Right renal cortex interstitium (tissue), 3 donors: ENCODE data around the gene CTAGE1. TPM values are rescaled to one million over a fixed set of nuclear protein-coding genes. Genes with fewer than 3 reads are reported as not detected.
"Not testable (repeated sequence)": the region's sequence is repeated elsewhere in the genome, so short reads cannot be mapped to it uniquely, and the experiment has no call there.

Source experiments
- DNase-seq, 3 donors: peaks; one replicate each; pipeline ENCODE4 v3.0.0-alpha.2; 2013; ENCODE audit warnings: low read depth in 3 of 3, low spot score in 2 of 3
- polyA plus RNA-seq, 3 donors: library from polyadenylated mRNA; unstranded; fragments of 120-200 nt; gene quantifications; one replicate each; pipeline ENCODE4 v1.2.1, GENCODE V29; 2013; ENCODE audit not compliant: insufficient read length in 3 of 3

Gene CTAGE1, protein sequence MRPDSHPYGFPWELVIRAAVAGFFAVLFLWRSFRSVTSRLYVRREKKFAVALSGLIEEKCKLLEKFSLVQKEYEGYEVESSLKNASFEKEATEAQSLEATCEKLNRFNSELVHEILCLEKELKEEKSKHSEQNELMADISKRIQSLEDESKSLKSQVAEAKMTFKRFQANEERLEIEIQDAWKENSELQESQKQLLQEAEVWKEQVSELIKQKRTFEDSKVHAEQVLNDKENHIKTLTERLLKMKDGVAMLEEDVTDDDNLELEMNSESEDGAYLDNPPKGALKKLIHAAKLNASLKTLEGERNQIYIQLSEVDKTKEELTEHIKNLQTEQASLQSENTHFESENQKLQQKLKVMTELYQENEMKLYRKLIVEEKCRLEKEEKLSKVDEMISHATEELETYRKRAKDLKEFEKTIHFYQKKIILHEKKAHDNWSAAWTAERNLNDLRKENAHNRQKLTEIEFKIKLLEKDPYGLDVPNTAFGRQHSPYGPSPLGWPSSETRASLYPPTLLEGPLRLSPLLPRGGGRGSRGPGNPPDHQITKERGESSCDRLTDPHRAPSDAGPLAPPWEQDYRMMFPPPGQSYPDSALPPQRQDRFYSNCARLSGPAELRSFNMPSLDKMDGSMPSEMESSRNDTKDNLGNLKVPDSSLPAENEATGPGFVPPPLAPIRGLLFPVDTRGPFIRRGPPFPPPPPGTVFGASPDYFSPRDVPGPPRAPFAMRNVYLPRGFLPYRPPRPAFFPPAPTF
- not detected for polyA plus RNA-seq

DNA sequence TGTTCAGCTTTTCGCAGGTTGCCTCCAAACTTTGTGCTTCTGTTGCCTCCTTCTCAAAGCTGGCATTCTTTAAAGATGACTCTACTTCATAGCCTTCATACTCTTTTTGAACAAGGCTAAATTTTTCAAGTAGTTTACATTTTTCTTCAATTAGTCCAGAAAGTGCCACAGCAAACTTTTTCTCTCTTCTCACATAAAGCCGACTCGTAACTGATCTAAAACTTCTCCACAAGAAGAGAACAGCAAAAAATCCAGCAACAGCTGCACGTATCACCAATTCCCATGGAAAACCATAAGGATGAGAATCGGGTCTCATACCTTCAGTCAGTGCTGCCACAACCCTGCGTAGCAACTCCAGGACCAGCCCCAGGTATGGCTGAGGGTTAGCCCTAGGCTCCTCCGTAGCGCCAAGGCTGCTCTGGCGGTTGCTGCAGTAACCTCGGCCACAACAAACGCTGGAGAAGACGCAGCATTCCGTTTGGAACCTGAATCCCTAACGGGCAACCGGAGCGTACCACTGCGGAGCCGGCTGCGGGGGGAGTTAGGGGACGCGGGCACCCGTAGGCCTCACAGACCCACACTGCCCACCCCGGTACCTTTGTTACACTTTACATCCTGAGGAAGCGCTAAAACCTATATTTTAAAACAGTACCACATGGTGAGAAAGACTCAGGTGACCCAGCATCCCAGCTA is at the start of gene CTAGE1:
CTAGE1 (minus strand) TSS at position 420 of the 693 bp plus-strand sequence; CDS start at position 316, 104 bp downstream.
- DNase-seq = no peak

DNA sequence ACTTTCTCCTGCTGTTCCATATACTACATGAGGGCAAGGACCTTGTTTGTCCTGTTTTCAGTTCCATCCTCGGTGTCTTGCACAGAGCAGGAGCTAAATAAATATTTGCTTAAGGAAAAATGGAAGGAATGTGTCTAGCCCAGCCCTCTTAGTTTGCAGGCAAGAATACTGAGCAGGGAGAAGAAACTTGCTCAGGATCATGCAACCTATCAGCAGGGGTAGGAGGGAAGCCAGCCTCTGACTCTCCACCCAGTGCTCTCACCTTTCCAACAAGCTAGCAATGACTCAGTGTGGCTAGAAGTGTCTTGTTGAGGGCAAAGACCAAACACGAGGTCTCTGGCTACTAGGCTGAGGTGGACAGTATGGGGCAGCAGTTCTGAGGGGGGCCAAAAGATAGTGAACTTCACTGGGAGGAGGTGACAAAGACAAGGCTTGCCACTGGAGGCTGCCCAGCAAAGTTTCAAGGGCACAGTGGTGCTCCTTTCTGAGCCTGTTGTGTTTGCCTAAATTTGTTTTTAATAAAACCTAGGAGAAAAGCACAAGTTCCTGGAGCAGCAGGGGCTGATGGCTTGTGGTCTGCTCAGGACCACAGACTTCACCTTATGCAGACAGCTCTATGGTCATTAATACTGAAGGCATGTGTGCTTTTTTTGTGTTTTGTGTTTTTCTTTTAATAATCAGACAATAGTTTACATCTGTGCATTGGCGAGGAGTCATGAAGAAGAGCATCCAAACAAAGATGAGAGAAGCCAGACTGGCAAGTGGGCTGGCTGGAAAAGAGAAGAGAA is 49.1 kb upstream of the CTAGE1 start:
- DNase-seq = no peak

- no peak for DNase-seq
These were observed 48.2 kb upstream of the CTAGE1 start for GRCh38 chr18:22465859-22466457.

DNA sequence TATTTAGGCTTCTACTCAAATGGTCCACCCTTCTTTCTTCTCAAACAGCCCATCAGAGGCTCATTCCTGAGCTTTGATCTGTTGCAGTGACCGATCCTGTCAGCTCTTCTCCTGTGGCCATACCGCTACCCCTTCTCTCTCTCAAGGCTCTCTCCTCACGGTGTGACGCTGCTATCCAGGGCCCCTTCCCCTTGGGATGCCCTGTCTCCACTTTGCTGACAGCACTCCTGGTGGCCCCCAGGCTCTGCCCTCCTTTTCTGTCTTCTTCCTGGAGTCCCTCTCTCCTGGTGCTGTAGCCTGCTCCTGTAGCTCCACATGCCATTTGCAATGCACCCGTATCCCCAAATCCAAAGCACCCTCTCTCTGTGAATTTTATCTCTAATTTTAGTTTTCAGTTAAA is 45.4 kb upstream of the CTAGE1 start:
- no peak for DNase-seq

DNA sequence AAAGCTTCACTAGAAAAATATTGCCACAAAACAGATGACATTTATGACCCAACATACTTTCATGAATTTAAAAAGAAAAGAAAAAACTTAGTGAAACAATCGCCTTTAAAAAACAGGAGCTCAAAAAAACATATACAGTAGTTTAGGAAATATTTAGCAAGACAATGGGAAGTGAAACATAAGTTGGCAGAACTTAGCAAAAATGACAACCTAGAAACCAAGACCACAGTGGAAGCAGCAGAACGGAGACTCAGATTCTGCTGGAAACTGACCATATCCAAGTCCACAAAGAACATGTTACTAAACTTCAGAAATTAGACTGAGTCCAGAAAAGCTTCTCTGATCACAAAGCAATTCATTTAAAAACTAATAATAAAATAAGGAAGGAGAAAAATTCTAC is 41.8 kb upstream of the CTAGE1 start:
- no peak for DNase-seq

DNA sequence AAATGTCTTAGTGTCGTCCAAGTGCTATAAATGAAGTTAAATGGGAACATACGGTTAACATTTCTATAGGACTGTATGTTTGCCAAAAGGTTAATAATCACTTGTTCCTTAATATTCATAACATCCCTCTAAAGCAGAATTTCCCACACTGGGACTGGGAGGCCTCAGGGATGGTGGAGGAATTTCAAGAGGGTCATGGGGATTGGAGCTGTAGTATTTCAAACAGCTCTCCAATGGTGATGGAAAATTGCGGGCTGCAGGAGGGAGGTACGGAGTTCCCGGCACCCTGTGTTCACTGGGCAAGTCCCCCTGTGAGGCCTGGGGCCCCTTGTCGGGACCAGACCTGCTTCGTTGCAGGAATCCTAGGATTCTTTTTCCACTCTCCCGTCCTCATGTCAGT is 39.8 kb upstream of the CTAGE1 start:
- no peak for DNase-seq

GRCh38 chr18:22456547-22456946 is 38.8 kb upstream of the CTAGE1 start:
- no peak for DNase-seq

DNA sequence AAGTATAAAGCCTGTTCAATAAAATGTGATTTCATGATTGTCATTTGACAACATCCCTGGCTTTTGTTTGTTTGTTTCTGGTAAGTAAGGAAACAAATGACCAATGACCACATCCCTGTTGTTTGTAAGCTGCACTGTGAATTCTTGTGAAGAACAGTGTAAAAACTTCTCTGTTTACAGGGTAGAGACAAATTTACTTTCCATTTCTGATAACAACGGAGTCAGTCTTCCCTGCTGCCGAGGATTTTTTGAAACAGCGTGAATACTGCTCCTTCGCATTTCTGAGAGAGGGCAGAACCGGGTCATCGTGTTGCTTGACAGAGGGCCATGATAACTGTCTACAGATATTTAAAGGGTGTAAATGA is 38.4 kb upstream of the CTAGE1 start:
- no peak for DNase-seq

DNA sequence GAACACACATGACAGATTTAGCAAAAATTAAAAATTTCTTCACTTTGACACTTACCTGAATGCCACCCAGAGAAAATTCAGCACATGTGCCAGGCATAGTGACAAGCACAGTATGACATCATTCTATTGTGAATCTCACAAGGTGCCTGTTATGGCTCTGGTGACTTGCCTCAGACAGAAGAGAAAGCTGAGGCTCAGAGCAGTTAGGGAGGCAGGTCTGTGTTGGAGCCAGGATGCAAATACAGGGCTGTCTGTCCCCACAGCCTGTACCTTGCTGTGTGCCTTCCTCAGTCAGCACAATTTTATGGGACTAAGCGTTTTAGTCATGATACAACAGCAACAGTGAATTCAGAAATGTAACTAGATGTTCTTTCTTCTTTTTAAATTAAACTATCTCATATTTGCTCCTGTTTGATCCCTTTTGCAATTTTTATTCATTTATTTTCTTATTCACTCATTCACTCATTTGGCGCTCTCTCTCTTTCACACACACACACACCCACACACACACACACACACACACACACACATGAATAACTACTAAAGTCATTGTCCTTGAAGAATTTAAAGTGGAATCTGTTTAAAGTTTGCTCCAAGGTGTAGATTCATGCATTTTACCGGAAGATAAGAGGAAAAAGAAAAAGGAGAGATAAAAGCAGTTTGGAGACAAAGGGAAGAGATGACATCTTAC is 37.9 kb upstream of the CTAGE1 start:
- DNase-seq = no peak

GRCh38 chr18:22453315-22453714 is 35.6 kb upstream of the CTAGE1 start:
- DNase-seq = no peak

DNA sequence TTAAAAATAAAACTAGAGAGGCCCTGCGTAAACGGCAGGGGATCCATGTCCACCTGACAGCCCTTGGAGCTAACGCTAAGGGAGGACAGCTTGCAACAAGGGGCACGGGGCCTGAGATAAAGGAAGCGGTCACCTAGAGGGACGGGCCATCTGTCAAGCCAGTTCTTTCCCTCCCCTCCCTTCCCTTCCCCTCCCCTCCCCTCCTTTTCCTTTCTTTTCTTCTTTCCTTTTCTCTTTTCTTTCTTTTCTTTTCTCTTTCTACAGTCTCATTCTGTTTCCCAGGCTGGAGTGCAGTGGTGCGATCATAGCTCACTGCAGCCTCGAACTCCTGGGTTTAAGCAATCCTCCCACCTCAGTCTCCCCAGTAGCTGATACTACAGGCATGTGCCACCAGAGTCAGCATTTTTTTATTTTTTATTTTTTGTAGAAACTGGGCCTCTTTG is 34.5 kb upstream of the CTAGE1 start:
- DNase-seq = no peak

GRCh38 chr18:22451796-22452195 is 34.1 kb upstream of the CTAGE1 start:
- no peak for DNase-seq

GRCh38 chr18:22450766-22451165 is 33.1 kb upstream of the CTAGE1 start:
- DNase-seq = not testable (repeated sequence)

DNA sequence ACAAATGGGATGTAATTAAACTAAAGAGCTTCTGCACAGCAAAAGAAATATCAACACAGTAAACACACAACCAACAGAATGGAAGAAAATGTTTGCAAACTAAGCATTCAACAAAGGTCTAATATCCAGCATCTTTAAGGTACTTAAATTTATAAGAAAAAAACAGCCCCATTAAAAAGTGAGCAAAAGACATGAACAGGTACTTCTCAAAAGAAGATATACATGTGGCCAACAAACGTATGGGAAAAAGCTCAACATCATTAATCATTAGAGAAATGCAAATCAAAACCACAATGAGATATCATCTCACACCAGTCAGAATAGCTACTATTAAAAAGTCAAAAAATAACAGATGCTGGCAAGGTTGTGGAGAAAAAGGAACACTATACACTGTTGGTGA is 32.6 kb upstream of the CTAGE1 start:
- DNase-seq = not testable (repeated sequence)

- not testable (repeated sequence) for DNase-seq
These were observed 32.0 kb upstream of the CTAGE1 start for GRCh38 chr18:22449753-22450152.

- no peak for DNase-seq
These were observed 30.5 kb upstream of the CTAGE1 start for GRCh38 chr18:22448238-22448637.

DNA sequence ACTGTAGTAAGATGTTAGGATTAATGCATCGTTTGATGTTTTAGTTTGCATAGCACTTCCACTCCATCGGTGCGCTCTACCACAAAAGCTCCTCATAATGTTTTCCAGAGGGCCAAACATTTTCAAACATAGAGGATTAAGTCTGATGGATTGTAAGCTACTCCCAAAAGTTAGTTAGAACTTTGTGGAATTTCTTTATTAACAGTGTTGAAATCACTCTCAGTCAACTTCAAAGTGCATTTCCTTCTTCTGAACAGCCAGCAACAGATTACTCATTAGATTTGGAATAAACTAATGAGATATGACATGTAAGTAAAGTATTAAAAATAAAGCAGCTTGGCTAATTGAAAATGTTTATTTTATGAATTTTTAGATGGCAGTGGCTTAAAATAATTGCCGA is 30.1 kb upstream of the CTAGE1 start:
- no peak for DNase-seq

GRCh38 chr18:22446911-22447310 is 29.2 kb upstream of the CTAGE1 start:
- no peak for DNase-seq

- no peak for DNase-seq
These were observed 28.6 kb upstream of the CTAGE1 start for GRCh38 chr18:22446325-22446724.

- no peak for DNase-seq
These were observed 23.9 kb upstream of the CTAGE1 start for GRCh38 chr18:22441638-22442037.
